Measurements from ENCODE around the gene ZNF710.

DNA sequence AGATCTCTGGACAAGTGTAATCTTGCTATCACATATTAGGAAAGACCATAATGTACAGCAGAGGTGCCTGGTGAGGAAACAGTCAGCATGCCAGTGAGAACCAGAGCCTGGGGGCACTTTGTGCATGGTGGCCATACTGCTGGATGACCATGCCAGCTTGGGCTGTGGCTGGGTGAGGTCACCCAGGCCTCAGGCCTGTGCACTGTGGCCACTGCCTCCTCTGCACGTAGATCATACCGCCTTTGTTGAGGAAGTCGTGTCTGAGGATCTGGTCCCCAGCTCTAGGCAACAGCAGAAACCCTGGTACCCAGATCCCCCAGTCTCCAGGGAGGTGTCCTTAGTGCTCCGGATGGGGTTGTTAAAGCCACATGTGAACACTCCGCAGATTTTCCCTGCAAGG lies 38.9 kb downstream of the ZNF710 start:
- TF ChIP-seq, protein P1, sequence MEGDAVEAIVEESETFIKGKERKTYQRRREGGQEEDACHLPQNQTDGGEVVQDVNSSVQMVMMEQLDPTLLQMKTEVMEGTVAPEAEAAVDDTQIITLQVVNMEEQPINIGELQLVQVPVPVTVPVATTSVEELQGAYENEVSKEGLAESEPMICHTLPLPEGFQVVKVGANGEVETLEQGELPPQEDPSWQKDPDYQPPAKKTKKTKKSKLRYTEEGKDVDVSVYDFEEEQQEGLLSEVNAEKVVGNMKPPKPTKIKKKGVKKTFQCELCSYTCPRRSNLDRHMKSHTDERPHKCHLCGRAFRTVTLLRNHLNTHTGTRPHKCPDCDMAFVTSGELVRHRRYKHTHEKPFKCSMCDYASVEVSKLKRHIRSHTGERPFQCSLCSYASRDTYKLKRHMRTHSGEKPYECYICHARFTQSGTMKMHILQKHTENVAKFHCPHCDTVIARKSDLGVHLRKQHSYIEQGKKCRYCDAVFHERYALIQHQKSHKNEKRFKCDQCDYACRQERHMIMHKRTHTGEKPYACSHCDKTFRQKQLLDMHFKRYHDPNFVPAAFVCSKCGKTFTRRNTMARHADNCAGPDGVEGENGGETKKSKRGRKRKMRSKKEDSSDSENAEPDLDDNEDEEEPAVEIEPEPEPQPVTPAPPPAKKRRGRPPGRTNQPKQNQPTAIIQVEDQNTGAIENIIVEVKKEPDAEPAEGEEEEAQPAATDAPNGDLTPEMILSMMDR (IDR thresholded peaks at IDR 0.05; ENCODE audit: control extremely low read depth in 1 of 3, insufficient read depth in 1 of 3, low read depth in 1 of 3, low read length in 3 of 3), result no peak
- TF ChIP-seq EP300 (IDR thresholded peaks at IDR 0.05; ENCODE audit: borderline replicate concordance in 1 of 2, low read depth in 2 of 2, low read length in 2 of 2), result no peak
- TF ChIP-seq TAF1 (IDR thresholded peaks at IDR 0.05; ENCODE audit: low read depth, low read length), result no peak
- TF ChIP-seq RXRA (IDR thresholded peaks at IDR 0.05; ENCODE audit: insufficient read depth, low read depth, low read length), result no peak
- TF ChIP-seq EGR1 (IDR thresholded peaks at IDR 0.05; ENCODE audit: borderline replicate concordance, low read depth, low read length), result no peak
- no peak for TF ChIP-seq POLR2A (IDR thresholded peaks at IDR 0.05; ENCODE audit: control extremely low read depth in 1 of 2, low read depth in 2 of 2, low read length in 2 of 2)
- TF ChIP-seq POLR2AphosphoS5 (IDR thresholded peaks at IDR 0.05; ENCODE audit: low read depth, low read length), result no peak
- TF ChIP-seq SUZ12 (IDR thresholded peaks at IDR 0.05; ENCODE audit: low read length), result no peak
- no peak for TF ChIP-seq CBX8 (IDR thresholded peaks at IDR 0.05; ENCODE audit: borderline replicate concordance, low read depth, low read length)
- TF ChIP-seq ASH2L (IDR thresholded peaks at IDR 0.05; ENCODE audit: low read length), result no peak

All from H1 (cell line).